ENCODE measurements around the gene RNF126.
"Not testable (repeated sequence)": the region's sequence is repeated elsewhere in the genome, so short reads cannot be mapped to it uniquely, and the experiment has no call there.

The RNF126 gene

GRCh38 chr19:625257-625656 lies 37.8 kb downstream of the RNF126 start:
- H3K4me3 ChIP-seq (ENCODE audit: low read depth, low read length) = no peak overlapping the region
- TF ChIP-seq CTCF (IDR thresholded peaks at IDR 0.05; ENCODE audit: control insufficient read depth, extremely low read depth, insufficient read depth) = no peak
- DNase-seq (ENCODE audit: low read depth) = no peak

- TF ChIP-seq CTCF (IDR thresholded peaks at IDR 0.05; ENCODE audit: control insufficient read depth, extremely low read depth, insufficient read depth) = no peak
- H3K4me3 ChIP-seq (ENCODE audit: low read depth, low read length) = no peak overlapping the region
- no peak for DNase-seq (ENCODE audit: low read depth)
Observed at GRCh38 chr19:624433-625109, 38.4 kb downstream of the RNF126 start.

- no peak overlapping the region for H3K4me3 ChIP-seq (ENCODE audit: low read depth, low read length)
- no peak for DNase-seq (ENCODE audit: low read depth)
- no peak for TF ChIP-seq CTCF (IDR thresholded peaks at IDR 0.05; ENCODE audit: control insufficient read depth, extremely low read depth, insufficient read depth)
Observed at GRCh38 chr19:623974-624373, 39.0 kb downstream of the RNF126 start.

- H3K4me3 ChIP-seq (ENCODE audit: low read depth, low read length) = no peak overlapping the region
- TF ChIP-seq CTCF (IDR thresholded peaks at IDR 0.05; ENCODE audit: control insufficient read depth, extremely low read depth, insufficient read depth) = no peak
Observed at GRCh38 chr19:623175-623916, 39.7 kb downstream of the RNF126 start.

GRCh38 chr19:622666-623065 lies 40.3 kb downstream of the RNF126 start:
- H3K4me3 ChIP-seq (ENCODE audit: low read depth, low read length) = no peak overlapping the region
- TF ChIP-seq CTCF (IDR thresholded peaks at IDR 0.05; ENCODE audit: control insufficient read depth, extremely low read depth, insufficient read depth) = no peak
- DNase-seq (ENCODE audit: low read depth) = no peak

More at GRCh38 chr19:623175-623916, 39.7 kb downstream of the RNF126 start:
- DNase-seq (ENCODE audit: low read depth) = no peak

- TF ChIP-seq CTCF (IDR thresholded peaks at IDR 0.05; ENCODE audit: control insufficient read depth, extremely low read depth, insufficient read depth) = no peak
- H3K4me3 ChIP-seq (ENCODE audit: low read depth, low read length) = no peak overlapping the region
- no peak for DNase-seq (ENCODE audit: low read depth)
Observed at GRCh38 chr19:621819-622218, 41.2 kb downstream of the RNF126 start.

GRCh38 chr19:621191-621590 lies 41.8 kb downstream of the RNF126 start:
- not testable (repeated sequence) for DNase-seq (ENCODE audit: low read depth); H3K4me3 ChIP-seq (ENCODE audit: low read depth, low read length)

All from LNCaP clone FGC (cell line).